SK-N-MC (cell line): ENCODE measurements around the gene KIF23.

ENCODE experiments used
- FOXP2 ChIP-seq: optimal IDR thresholded peaks from 2 replicates; pipeline ENCODE3; 2011; ENCODE audit warnings: mild to moderate bottlenecking, moderate library complexity; ENCODE audit not compliant: insufficient read depth; ENCODE audit errors: extremely low read length, control extremely low read depth
- POLR2AphosphoS5 ChIP-seq: IDR thresholded peaks from 2 replicates; pipeline ENCODE4 v1.6.1; 2012; ENCODE audit warnings: mild to moderate bottlenecking, low read depth, low read length, borderline replicate concordance

DNA sequence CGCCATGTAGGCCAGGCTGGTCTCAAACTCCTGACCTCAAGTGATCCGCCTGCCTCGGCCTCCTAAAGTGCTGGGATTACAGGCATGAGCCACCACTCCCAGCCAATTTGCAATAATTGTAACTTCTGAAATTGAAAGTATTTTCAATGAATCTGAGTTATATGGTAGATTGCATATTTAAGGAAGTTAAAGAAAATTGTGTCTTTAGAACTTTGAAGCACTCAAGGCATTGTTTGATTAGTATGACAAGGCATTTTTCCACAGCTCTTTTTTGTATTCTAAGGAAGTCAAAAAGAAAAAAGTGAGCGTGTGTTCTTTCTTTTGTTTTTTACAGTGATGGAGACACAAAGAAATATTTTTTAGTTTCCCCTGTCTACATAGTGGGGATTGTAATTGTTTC is 22.8 kb downstream of the KIF23 start:
- TF ChIP-seq POLR2AphosphoS5 (no peak), FOXP2 (no peak)
